Measurements from ENCODE around the gene NUDT16.
"Not testable (repeated sequence)": the region's sequence is repeated elsewhere in the genome, so short reads cannot be mapped to it uniquely, and the experiment has no call there.

NUDT16 gene

GRCh38 chr3:131350506-131350905 is 31.1 kb upstream of the NUDT16 start:
- TF ChIP-seq, protein P1, sequence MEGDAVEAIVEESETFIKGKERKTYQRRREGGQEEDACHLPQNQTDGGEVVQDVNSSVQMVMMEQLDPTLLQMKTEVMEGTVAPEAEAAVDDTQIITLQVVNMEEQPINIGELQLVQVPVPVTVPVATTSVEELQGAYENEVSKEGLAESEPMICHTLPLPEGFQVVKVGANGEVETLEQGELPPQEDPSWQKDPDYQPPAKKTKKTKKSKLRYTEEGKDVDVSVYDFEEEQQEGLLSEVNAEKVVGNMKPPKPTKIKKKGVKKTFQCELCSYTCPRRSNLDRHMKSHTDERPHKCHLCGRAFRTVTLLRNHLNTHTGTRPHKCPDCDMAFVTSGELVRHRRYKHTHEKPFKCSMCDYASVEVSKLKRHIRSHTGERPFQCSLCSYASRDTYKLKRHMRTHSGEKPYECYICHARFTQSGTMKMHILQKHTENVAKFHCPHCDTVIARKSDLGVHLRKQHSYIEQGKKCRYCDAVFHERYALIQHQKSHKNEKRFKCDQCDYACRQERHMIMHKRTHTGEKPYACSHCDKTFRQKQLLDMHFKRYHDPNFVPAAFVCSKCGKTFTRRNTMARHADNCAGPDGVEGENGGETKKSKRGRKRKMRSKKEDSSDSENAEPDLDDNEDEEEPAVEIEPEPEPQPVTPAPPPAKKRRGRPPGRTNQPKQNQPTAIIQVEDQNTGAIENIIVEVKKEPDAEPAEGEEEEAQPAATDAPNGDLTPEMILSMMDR (IDR thresholded peaks at IDR 0.05; ENCODE audit: low read depth, low read length, missing control alignments) = no peak
- no peak overlapping the region for H3K4me3 ChIP-seq (replicated peaks; ENCODE audit: low read depth, low read length)
- DNase-seq (ENCODE audit: extremely low read depth, low read depth) = no peak

GRCh38 chr3:131353016-131353877 is 28.3 kb upstream of the NUDT16 start:
- no peak overlapping the region for H3K4me3 ChIP-seq (replicated peaks; ENCODE audit: low read depth, low read length)
- DNase-seq (ENCODE audit: extremely low read depth, low read depth) = no peak
- TF ChIP-seq, protein P1 (IDR thresholded peaks at IDR 0.05; ENCODE audit: low read depth, low read length, missing control alignments) = no peak

DNA sequence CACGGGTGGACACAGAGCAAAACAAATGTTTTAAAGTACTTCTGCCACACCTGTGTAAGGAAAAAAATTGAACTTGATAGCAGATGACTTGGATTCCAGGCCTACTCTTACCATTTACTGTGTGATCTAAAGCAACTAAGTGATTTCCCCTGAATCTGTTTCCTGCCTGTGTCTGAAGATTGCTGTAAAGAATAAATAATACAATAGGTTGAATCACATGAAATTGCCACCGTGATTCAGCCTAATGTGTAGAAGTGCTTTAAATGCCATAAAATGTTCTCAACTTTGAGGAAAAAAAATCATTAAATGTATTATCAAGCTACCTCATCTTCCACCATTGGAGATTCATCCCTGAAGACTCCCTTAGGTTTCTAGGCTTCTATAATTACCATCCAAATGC is 27.6 kb upstream of the NUDT16 start:
- TF ChIP-seq, protein P1 (IDR thresholded peaks at IDR 0.05; ENCODE audit: low read depth, low read length, missing control alignments) = no peak
- no peak for DNase-seq (ENCODE audit: extremely low read depth, low read depth)
- H3K4me3 ChIP-seq (replicated peaks; ENCODE audit: low read depth, low read length) = no peak overlapping the region

DNA sequence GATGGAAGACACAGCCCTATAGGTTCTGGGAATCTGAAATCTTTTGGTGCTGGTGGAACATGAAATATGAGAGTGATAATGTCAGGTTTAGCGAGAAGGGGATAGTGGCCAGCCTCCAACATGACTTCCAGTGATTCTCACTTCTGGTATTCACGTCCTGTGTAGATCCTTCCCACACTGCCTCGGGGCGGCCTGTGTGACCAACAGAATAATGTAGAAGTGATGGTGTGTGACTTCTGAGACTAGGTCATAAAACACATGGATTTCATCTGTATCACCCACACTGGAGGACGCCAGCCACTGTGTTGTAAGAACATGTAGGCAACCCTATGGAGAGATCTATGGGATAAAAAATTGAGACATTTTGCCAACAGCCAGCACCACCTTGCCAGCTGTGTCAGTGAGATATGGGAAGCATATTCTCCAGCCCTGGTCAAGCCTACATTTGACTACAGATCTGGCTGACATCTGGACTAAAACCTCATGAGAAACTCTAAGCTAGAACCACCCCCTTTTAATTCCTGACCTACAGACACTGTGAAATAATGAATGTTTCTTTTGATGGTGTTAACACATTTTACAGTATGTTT is 25.5 kb upstream of the NUDT16 start:
- peak; percentile 20 for DNase-seq (ENCODE audit: extremely low read depth, low read depth)
- no peak overlapping the region for H3K4me3 ChIP-seq (replicated peaks; ENCODE audit: low read depth, low read length)
- TF ChIP-seq, protein P1 (IDR thresholded peaks at IDR 0.05; ENCODE audit: low read depth, low read length, missing control alignments) = no peak

DNA sequence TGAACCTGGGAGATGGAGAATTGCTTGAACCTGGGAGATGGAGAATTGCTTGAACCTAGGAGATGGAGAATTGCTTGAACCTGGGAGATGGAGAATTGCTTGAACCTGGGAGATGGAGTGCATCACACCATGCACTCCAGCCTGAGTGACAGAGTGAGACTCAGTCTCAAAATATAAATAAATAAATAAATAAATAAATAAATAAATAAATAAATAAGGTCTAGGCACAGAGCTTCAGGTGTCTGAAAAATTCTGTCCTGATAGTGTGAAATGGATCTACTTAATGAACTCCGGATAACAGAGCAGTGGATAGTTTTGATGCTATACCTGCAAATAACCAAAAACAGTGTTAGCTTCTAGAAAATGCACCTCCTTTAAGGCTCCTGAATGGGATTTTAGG is 24.3 kb upstream of the NUDT16 start:
- no peak for DNase-seq (ENCODE audit: extremely low read depth, low read depth)
- no peak overlapping the region for H3K4me3 ChIP-seq (replicated peaks; ENCODE audit: low read depth, low read length)
- TF ChIP-seq, protein P1 (IDR thresholded peaks at IDR 0.05; ENCODE audit: low read depth, low read length, missing control alignments) = no peak

GRCh38 chr3:131360191-131360755 is 21.3 kb upstream of the NUDT16 start:
- no peak overlapping the region for H3K4me3 ChIP-seq (replicated peaks; ENCODE audit: low read depth, low read length)
- DNase-seq (ENCODE audit: extremely low read depth, low read depth) = no peak
- TF ChIP-seq, protein P1 (IDR thresholded peaks at IDR 0.05; ENCODE audit: low read depth, low read length, missing control alignments) = no peak

- H3K4me3 ChIP-seq (replicated peaks; ENCODE audit: low read depth, low read length); DNase-seq (ENCODE audit: extremely low read depth, low read depth): not testable (repeated sequence)
These were observed 20.5 kb upstream of the NUDT16 start for GRCh38 chr3:131361066-131361463.
